Activated CD4-positive, alpha-beta T cell treated with anti-CD3 and anti-CD28 coated beads for 36 hours (primary cell): ENCODE data around the gene HOXD9. TPM values are rescaled to one million over a fixed set of nuclear protein-coding genes. Genes with fewer than 3 reads are reported as not detected.

Experiments used
- ATAC-seq: fragments of 200-7000 bp; cut with Tn5 transposase; one replicate; pipeline ENCODE4 v1.10.0; 2021; ENCODE audit warnings: mild to moderate bottlenecking, moderate library complexity
- CTCF ChIA-PET: fragments of 350-600 bp; sonication (Branson Sonifier 250); formaldehyde crosslinking; loops from one replicate; lab custom pipeline; 2021; ENCODE audit warnings: antibody characterized with exemption; lab: Charles Lee
- POLR2A ChIA-PET: fragments of 350-600 bp; sonication (Branson Sonifier 250); formaldehyde crosslinking; loops from one replicate; lab custom pipeline; 2021; ENCODE audit warnings: antibody characterized with exemption, inconsistent platforms; lab: Charles Lee
- DNase-seq: peaks from one replicate; pipeline ENCODE4 v3.0.0-alpha.2; 2020
- H3K27ac Mint-ChIP-seq: one replicate; pipeline ENCODE4 v1.8.0; 2021; ENCODE audit warnings: mixed read lengths
- H3K27me3 Mint-ChIP-seq: one replicate; pipeline ENCODE4 v1.8.0; 2021; ENCODE audit warnings: mixed read lengths
- H3K36me3 Mint-ChIP-seq: one replicate; pipeline ENCODE4 v1.8.0; 2021; ENCODE audit warnings: low read depth, mixed read lengths
- H3K4me1 Mint-ChIP-seq: one replicate; pipeline ENCODE4 v1.8.0; 2021; ENCODE audit warnings: mixed read lengths
- H3K4me3 Mint-ChIP-seq: one replicate; pipeline ENCODE4 v1.8.0; 2021; ENCODE audit warnings: mild to moderate bottlenecking, moderate library complexity, mixed read lengths
- H3K9me3 Mint-ChIP-seq: one replicate; pipeline ENCODE4 v1.8.0; 2021; ENCODE audit warnings: low read depth, mixed read lengths
- intact Hi-C, 2 experiments: fragments of 100-400 bp; cut with DNase I in 1 of 2; cut with micrococcal nuclease in 1 of 2; formaldehyde crosslinking; loops; one replicate each; pipeline versions ENCODE4 v1.14.2 to v1.15.1; 2022 to 2024; cut with DNase I, micrococcal nuclease
- total RNA-seq, 2 experiments: library from RNA; stranded (reverse); gene quantifications; one replicate each; pipeline ENCODE4 v1.2.3, GENCODE V29; 2021

Gene HOXD9
- total RNA-seq, 2 experiments from 2014 or later = not detected

- DNase-seq (no peak), ATAC-seq (no peak)
- ChIA-PET CTCF (interaction anchor here (0.5 to 3.0 kb wide), 8 partner anchors 8 to 507 kb away, joined by 3 to 12 read pairs (median 4); partner anchors contain the start of gene HOXD8), POLR2A (interaction anchor here (0.6 kb wide), 1 partner anchor 27 kb away, joined by 4 read pairs; no protein-coding TSS in a partner anchor)
- Mint-ChIP-seq H3K27me3 (peaks cover 82% of the 10 kb centered on the region), H3K4me3 (no peak overlapping the region), H3K4me1 (peaks cover 5% of the 10 kb centered on the region), H3K9me3 (no peaks in the 10 kb centered on the region), H3K36me3 (no peaks in the 10 kb centered on the region), H3K27ac (no peak overlapping the region)
- intact Hi-C loops = no loop called here
Observed at GRCh38 chr2:176145085-176145969, 22.8 kb downstream of the HOXD9 start.

GRCh38 chr2:176146101-176146500 lies 23.6 kb downstream of the HOXD9 start:
- intact Hi-C loops = no loop called here
- no peak overlapping the region for H3K4me3 Mint-ChIP-seq
- no peaks in the 10 kb centered on the region for H3K9me3 Mint-ChIP-seq
- ATAC-seq (no peak), DNase-seq (no peak)
- H3K27ac Mint-ChIP-seq = no peak overlapping the region
- H3K27me3 Mint-ChIP-seq = peaks cover 87% of the 10 kb centered on the region
- H3K36me3 Mint-ChIP-seq = no peaks in the 10 kb centered on the region
- peaks cover 6% of the 10 kb centered on the region for H3K4me1 Mint-ChIP-seq
- CTCF ChIA-PET = interaction anchor here (0.5 to 2.6 kb wide), 3 partner anchors 11 to 19 kb away, joined by 3 to 9 read pairs (median 8); no protein-coding TSS in a partner anchor
- POLR2A ChIA-PET = no interaction called here

- no peak for ATAC-seq
- ChIA-PET POLR2A (no interaction called here), CTCF (interaction anchor here (0.6 to 2.6 kb wide), 2 partner anchors 20 to 1143 kb away, joined by 3 to 9 read pairs; no protein-coding TSS in a partner anchor)
- peaks cover 6% of the 10 kb centered on the region for H3K4me1 Mint-ChIP-seq
- intact Hi-C loops = no loop called here
- no peaks in the 10 kb centered on the region for H3K36me3 Mint-ChIP-seq
- H3K9me3 Mint-ChIP-seq = no peaks in the 10 kb centered on the region
- peaks cover 86% of the 10 kb centered on the region for H3K27me3 Mint-ChIP-seq
- no peak overlapping the region for H3K4me3 Mint-ChIP-seq
- no peak for DNase-seq
- H3K27ac Mint-ChIP-seq = no peak overlapping the region
Observed at GRCh38 chr2:176146645-176147044, 24.1 kb downstream of the HOXD9 start.

GRCh38 chr2:176147210-176147799 lies 24.8 kb downstream of the HOXD9 start:
- no peaks in the 10 kb centered on the region for H3K9me3 Mint-ChIP-seq
- DNase-seq (no peak), ATAC-seq (no peak)
- no peak overlapping the region for H3K4me3 Mint-ChIP-seq
- no peaks in the 10 kb centered on the region for H3K36me3 Mint-ChIP-seq
- no peak overlapping the region for H3K27ac Mint-ChIP-seq
- intact Hi-C loops = no loop called here
- CTCF ChIA-PET = interaction anchor here (0.6 to 2.6 kb wide), 3 partner anchors 21 to 1142 kb away, joined by 3 to 9 read pairs (median 3); no protein-coding TSS in a partner anchor
- H3K27me3 Mint-ChIP-seq = peaks cover 81% of the 10 kb centered on the region
- POLR2A ChIA-PET = no interaction called here
- H3K4me1 Mint-ChIP-seq = peaks cover 6% of the 10 kb centered on the region

GRCh38 chr2:176147800-176148496 lies 25.4 kb downstream of the HOXD9 start:
- Mint-ChIP-seq H3K27ac (no peak overlapping the region), H3K4me3 (no peak overlapping the region), H3K9me3 (no peaks in the 10 kb centered on the region), H3K36me3 (no peaks in the 10 kb centered on the region), H3K27me3 (peaks cover 83% of the 10 kb centered on the region), H3K4me1 (peaks cover 6% of the 10 kb centered on the region)
- ATAC-seq = no peak
- ChIA-PET POLR2A (no interaction called here), CTCF (interaction anchor here (0.6 to 2.6 kb wide), 2 partner anchors 21 to 42 kb away, joined by 3 to 9 read pairs; no protein-coding TSS in a partner anchor)
- DNase-seq = no peak
- intact Hi-C loops = no loop called here

- Mint-ChIP-seq H3K4me1 (peaks cover 6% of the 10 kb centered on the region), H3K27me3 (peaks cover 81% of the 10 kb centered on the region), H3K36me3 (no peaks in the 10 kb centered on the region), H3K4me3 (no peak overlapping the region), H3K9me3 (no peaks in the 10 kb centered on the region), H3K27ac (no peak overlapping the region)
- DNase-seq (no peak), ATAC-seq (no peak)
- POLR2A ChIA-PET = no interaction called here
- intact Hi-C loops = no loop called here
- CTCF ChIA-PET = interaction anchor here (2.6 kb wide), 1 partner anchor 22 kb away, joined by 9 read pairs; no protein-coding TSS in a partner anchor
Observed at GRCh38 chr2:176148751-176149421, 26.4 kb downstream of the HOXD9 start.

GRCh38 chr2:176149481-176149938 lies 27.0 kb downstream of the HOXD9 start:
- Mint-ChIP-seq H3K36me3 (no peaks in the 10 kb centered on the region), H3K27me3 (peaks cover 81% of the 10 kb centered on the region), H3K9me3 (no peaks in the 10 kb centered on the region), H3K4me1 (peaks cover 6% of the 10 kb centered on the region), H3K4me3 (no peak overlapping the region), H3K27ac (no peak overlapping the region)
- POLR2A ChIA-PET = no interaction called here
- DNase-seq (no peak), ATAC-seq (no peak)
- intact Hi-C loops = no loop called here
- CTCF ChIA-PET = no interaction called here

- no peak overlapping the region for H3K4me3 Mint-ChIP-seq
Observed at GRCh38 chr2:176149939-176150583, 27.5 kb downstream of the HOXD9 start.

GRCh38 chr2:176150584-176151441 lies 28.3 kb downstream of the HOXD9 start:
- intact Hi-C loops = no loop called here
- no peaks in the 10 kb centered on the region for H3K9me3 Mint-ChIP-seq
- ChIA-PET CTCF (interaction anchor here (0.7 to 1.7 kb wide), 6 partner anchors 8 to 305 kb away, joined by 3 to 8 read pairs (median 4); no protein-coding TSS in a partner anchor), POLR2A (no interaction called here)
- peaks cover 6% of the 10 kb centered on the region for H3K4me1 Mint-ChIP-seq
- DNase-seq = no peak
- ATAC-seq = no peak
- H3K4me3 Mint-ChIP-seq = no peak overlapping the region
- no peak overlapping the region for H3K27ac Mint-ChIP-seq
- peaks cover 80% of the 10 kb centered on the region for H3K27me3 Mint-ChIP-seq
- H3K36me3 Mint-ChIP-seq = no peaks in the 10 kb centered on the region

More at GRCh38 chr2:176149939-176150583, 27.5 kb downstream of the HOXD9 start:
- no peak for DNase-seq
- ChIA-PET CTCF (interaction anchor here (0.8 to 1.7 kb wide), 2 partner anchors 28 to 305 kb away, joined by 3 to 8 read pairs; no protein-coding TSS in a partner anchor), POLR2A (no interaction called here)
- peaks cover 79% of the 10 kb centered on the region for H3K27me3 Mint-ChIP-seq
- ATAC-seq = no peak
- intact Hi-C loops = no loop called here
- no peaks in the 10 kb centered on the region for H3K9me3 Mint-ChIP-seq
- no peaks in the 10 kb centered on the region for H3K36me3 Mint-ChIP-seq
- no peak overlapping the region for H3K27ac Mint-ChIP-seq
- peaks cover 6% of the 10 kb centered on the region for H3K4me1 Mint-ChIP-seq
